Measurements from ENCODE around the gene GRAMD1A. TPM values are rescaled to one million over a fixed set of nuclear protein-coding genes. Genes with fewer than 3 reads are reported as not detected.
"Not testable (repeated sequence)": the region's sequence is repeated elsewhere in the genome, so short reads cannot be mapped to it uniquely, and the experiment has no call there.

GRAMD1A gene
- total RNA-seq, 1 donor, result 23.3 TPM

- H3K4me3 ChIP-seq (ENCODE audit: low read depth, low read length), result peak overlapping the region; percentile 85
- DNase-seq (ENCODE audit: low read depth), result no peak
- TF ChIP-seq CTCF (IDR thresholded peaks at IDR 0.05; ENCODE audit: insufficient read depth, low read depth, low read length), result no peak
Observed at GRCh38 chr19:34961775-34962686, 38.1 kb upstream of the GRAMD1A start.

- H3K4me3 ChIP-seq (ENCODE audit: low read depth, low read length), result peak overlapping the region; percentile 85
- TF ChIP-seq CTCF (IDR thresholded peaks at IDR 0.05; ENCODE audit: insufficient read depth, low read depth, low read length), result no peak
- no peak for DNase-seq (ENCODE audit: low read depth)
Observed at GRCh38 chr19:34962687-34963572, 37.2 kb upstream of the GRAMD1A start.

- peak within 1 kb of the TSS; percentile 85 for H3K4me3 ChIP-seq (ENCODE audit: low read depth, low read length)
- peak; percentile 53 for DNase-seq (ENCODE audit: low read depth)
- no peak for TF ChIP-seq CTCF (IDR thresholded peaks at IDR 0.05; ENCODE audit: insufficient read depth, low read depth, low read length)
Observed at GRCh38 chr19:34963573-34964406, 36.3 kb upstream of the GRAMD1A start, which contains the start of gene ZNF792. Gene ZNF792 (minus strand): TSS chr19:34964229. CDS start chr19:34963662, 567 bp downstream.

- H3K4me3 ChIP-seq (ENCODE audit: low read depth, low read length), result no peak overlapping the region
- TF ChIP-seq CTCF (IDR thresholded peaks at IDR 0.05; ENCODE audit: insufficient read depth, low read depth, low read length), result no peak
- no peak for DNase-seq (ENCODE audit: low read depth)
Observed at GRCh38 chr19:34964598-34964997, 35.5 kb upstream of the GRAMD1A start.

- DNase-seq (ENCODE audit: low read depth), result not testable (repeated sequence)
Observed at GRCh38 chr19:34965505-34965904, 34.6 kb upstream of the GRAMD1A start.

GRCh38 chr19:34967551-34967950 lies 32.6 kb upstream of the GRAMD1A start:
- DNase-seq (ENCODE audit: low read depth), result no peak
- H3K4me3 ChIP-seq (ENCODE audit: low read depth, low read length), result no peak overlapping the region
- no peak for TF ChIP-seq CTCF (IDR thresholded peaks at IDR 0.05; ENCODE audit: insufficient read depth, low read depth, low read length)

More at GRCh38 chr19:34965505-34965904, 34.6 kb upstream of the GRAMD1A start:
- H3K4me3 ChIP-seq (ENCODE audit: low read depth, low read length), result not testable (repeated sequence)
